Measurements from ENCODE around the gene ATXN7L2. TPM values are rescaled to one million over a fixed set of nuclear protein-coding genes. Genes with fewer than 3 reads are reported as not detected.

ATXN7L2 gene
- total and polyA plus RNA-seq, 2 donors from 2014 or later = 5.7 to 7.3 TPM

GRCh38 chr1:109509176-109510134 lies 25.8 kb downstream of the ATXN7L2 start, which contains the start of gene AMIGO1:
AMIGO1 (minus strand) TSS chr1:109509727; CDS start chr1:109508912, 815 bp downstream.
- Histone ChIP-seq H3K9ac (ENCODE audit: low read length in 3 of 3) (peak within 1 kb of the TSS; percentile 46 to 61 (median 52)), H3K27me3 (ENCODE audit: control insufficient read depth, insufficient read depth, low read length) (no peaks in the 10 kb centered on the region), H3K27ac (ENCODE audit: low read depth in 2 of 2, low read length in 2 of 2) (no peak within 1 kb of the TSS), H3K9me3 (ENCODE audit: control insufficient read depth in 2 of 3, insufficient read depth in 1 of 3, low read length in 3 of 3) (no peaks in the 10 kb centered on the region), H3K4me3 (ENCODE audit: low read length in 3 of 3) (peak within 1 kb of the TSS; percentile 75 to 82 (median 80)), H3K4me1 (ENCODE audit: control insufficient read depth in 2 of 3, insufficient read depth in 2 of 3, low read depth in 1 of 3, low read length in 3 of 3) (peaks cover 0 to 11% (median 3%) of the 10 kb centered on the region in 3 donors), H3K36me3 (ENCODE audit: control insufficient read depth in 2 of 3, insufficient read depth in 3 of 3, low read length in 3 of 3) (peaks cover 0 to 3% (median 0%) of the 10 kb centered on the region in 3 donors)
- DNase-seq (peak; percentile 74 to 87 (median 80)), FAIRE-seq (no peak)
- TF ChIP-seq, protein P1, sequence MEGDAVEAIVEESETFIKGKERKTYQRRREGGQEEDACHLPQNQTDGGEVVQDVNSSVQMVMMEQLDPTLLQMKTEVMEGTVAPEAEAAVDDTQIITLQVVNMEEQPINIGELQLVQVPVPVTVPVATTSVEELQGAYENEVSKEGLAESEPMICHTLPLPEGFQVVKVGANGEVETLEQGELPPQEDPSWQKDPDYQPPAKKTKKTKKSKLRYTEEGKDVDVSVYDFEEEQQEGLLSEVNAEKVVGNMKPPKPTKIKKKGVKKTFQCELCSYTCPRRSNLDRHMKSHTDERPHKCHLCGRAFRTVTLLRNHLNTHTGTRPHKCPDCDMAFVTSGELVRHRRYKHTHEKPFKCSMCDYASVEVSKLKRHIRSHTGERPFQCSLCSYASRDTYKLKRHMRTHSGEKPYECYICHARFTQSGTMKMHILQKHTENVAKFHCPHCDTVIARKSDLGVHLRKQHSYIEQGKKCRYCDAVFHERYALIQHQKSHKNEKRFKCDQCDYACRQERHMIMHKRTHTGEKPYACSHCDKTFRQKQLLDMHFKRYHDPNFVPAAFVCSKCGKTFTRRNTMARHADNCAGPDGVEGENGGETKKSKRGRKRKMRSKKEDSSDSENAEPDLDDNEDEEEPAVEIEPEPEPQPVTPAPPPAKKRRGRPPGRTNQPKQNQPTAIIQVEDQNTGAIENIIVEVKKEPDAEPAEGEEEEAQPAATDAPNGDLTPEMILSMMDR (IDR thresholded peaks at IDR 0.05; ENCODE audit: borderline replicate concordance, extremely low read depth, insufficient read depth) = no peak
- intact Hi-C loops (cut with DNase I) = no loop called here

- FAIRE-seq (no peak), DNase-seq (peak in 2 of 5 donors; percentile 49 to 62)
- Histone ChIP-seq H3K9me3 (ENCODE audit: control insufficient read depth in 2 of 3, insufficient read depth in 1 of 3, low read length in 3 of 3) (no peaks in the 10 kb centered on the region), H3K36me3 (ENCODE audit: control insufficient read depth in 2 of 3, insufficient read depth in 3 of 3, low read length in 3 of 3) (no peaks in the 10 kb centered on the region), H3K4me1 (ENCODE audit: control insufficient read depth in 2 of 3, insufficient read depth in 2 of 3, low read depth in 1 of 3, low read length in 3 of 3) (peaks cover 0 to 16% (median 3%) of the 10 kb centered on the region in 3 donors), H3K27ac (ENCODE audit: low read depth in 2 of 2, low read length in 2 of 2) (no peak overlapping the region), H3K27me3 (ENCODE audit: control insufficient read depth, insufficient read depth, low read length) (no peaks in the 10 kb centered on the region), H3K9ac (ENCODE audit: low read length in 3 of 3) (no peak overlapping the region), H3K4me3 (ENCODE audit: low read length in 3 of 3) (no peak overlapping the region)
- TF ChIP-seq, protein P1 (IDR thresholded peaks at IDR 0.05; ENCODE audit: borderline replicate concordance, extremely low read depth, insufficient read depth) = no peak
- intact Hi-C loops (cut with DNase I) = no loop called here
These were observed 29.5 kb downstream of the ATXN7L2 start for GRCh38 chr1:109513110-109513710.

GRCh38 chr1:109514846-109515245 lies 31.1 kb downstream of the ATXN7L2 start:
- Histone ChIP-seq H3K9me3 (ENCODE audit: control insufficient read depth in 2 of 3, insufficient read depth in 1 of 3, low read length in 3 of 3) (no peaks in the 10 kb centered on the region), H3K27me3 (ENCODE audit: control insufficient read depth, insufficient read depth, low read length) (no peaks in the 10 kb centered on the region), H3K27ac (ENCODE audit: low read depth in 2 of 2, low read length in 2 of 2) (no peak overlapping the region), H3K9ac (ENCODE audit: low read length in 3 of 3) (no peak overlapping the region), H3K4me3 (ENCODE audit: low read length in 3 of 3) (no peak overlapping the region), H3K4me1 (ENCODE audit: control insufficient read depth in 2 of 3, insufficient read depth in 2 of 3, low read depth in 1 of 3, low read length in 3 of 3) (peaks cover 0 to 11% (median 3%) of the 10 kb centered on the region in 3 donors), H3K36me3 (ENCODE audit: control insufficient read depth in 2 of 3, insufficient read depth in 3 of 3, low read length in 3 of 3) (no peaks in the 10 kb centered on the region)
- FAIRE-seq = no peak
- DNase-seq = no peak
- TF ChIP-seq, protein P1 (IDR thresholded peaks at IDR 0.05; ENCODE audit: borderline replicate concordance, extremely low read depth, insufficient read depth) = no peak
- intact Hi-C loops (cut with DNase I) = no loop called here
